ENCODE data around the gene RIMS1. TPM values are rescaled to one million over a fixed set of nuclear protein-coding genes. Genes with fewer than 3 reads are reported as not detected.

The RIMS1 gene
- total and polyA plus RNA-seq, 2 donors (not counting 3 experiments of a cell fraction or from before 2014, with no cell fraction given) = 0.15 TPM; not detected in 1

GRCh38 chr6:72374857-72375256, 488.5 kb downstream of the RIMS1 start:
- TF ChIP-seq POLR2AphosphoS5 (IDR thresholded peaks at IDR 0.05; ENCODE audit: insufficient read depth, low read depth, low read length) (no peak), JUN (IDR thresholded peaks at IDR 0.05; ENCODE audit: borderline replicate concordance, insufficient read depth, insufficient read length, low read depth) (no peak), EZH2 (IDR thresholded peaks at IDR 0.05; ENCODE audit: borderline replicate concordance, low read depth, low read length, severe bottlenecking) (no peak), FOS (IDR thresholded peaks at IDR 0.05; ENCODE audit: borderline replicate concordance, insufficient read depth, low read length) (no peak), MYC (IDR thresholded peaks at IDR 0.05; ENCODE audit: low read depth, low read length) (no peak), POLR2A (IDR thresholded peaks at IDR 0.05; ENCODE audit: low read depth, low read length) (no peak), GATA2 (IDR thresholded peaks at IDR 0.05; ENCODE audit: insufficient read depth, insufficient read length, low read depth, low read length) (no peak), CTCF (IDR thresholded peaks at IDR 0.05; ENCODE audit: extremely low read depth in 1 of 2, insufficient read depth in 1 of 2, low read depth in 1 of 2, low read length in 2 of 2) (no peak)
- Histone ChIP-seq H3K4me2 (ENCODE audit: insufficient read depth, low read length) (no peak overlapping the region), H3K27me3 (ENCODE audit: control insufficient read depth in 2 of 2, insufficient read depth in 2 of 2, low read length in 2 of 2) (no peaks in the 10 kb centered on the region), H4K20me1 (replicated peaks; ENCODE audit: control insufficient read depth, extremely low read depth, insufficient read depth, low read length) (no peaks in the 10 kb centered on the region), H3K9ac (replicated peaks; ENCODE audit: extremely low read depth, insufficient read depth, low read length) (no peak overlapping the region), H3K9me1 (replicated peaks; ENCODE audit: control insufficient read depth, extremely low read depth, insufficient read depth, low read length) (no peaks in the 10 kb centered on the region), H3K36me3 (ENCODE audit: control insufficient read depth in 2 of 2, extremely low read depth in 1 of 2, insufficient read depth in 2 of 2, low read length in 2 of 2) (no peaks in the 10 kb centered on the region), H2AFZ (ENCODE audit: low read depth, low read length) (no peak overlapping the region), H3K27ac (ENCODE audit: insufficient read depth, low read depth, low read length) (no peak overlapping the region), H3K4me1 (ENCODE audit: control insufficient read depth, extremely low read depth, insufficient read depth, low read length) (no peaks in the 10 kb centered on the region), H3K9me3 (replicated peaks; ENCODE audit: control insufficient read depth, insufficient read depth, low read length) (no peaks in the 10 kb centered on the region), H3K4me3 (replicated peaks in 1 of 3; ENCODE audit: insufficient read depth in 1 of 3, low read depth in 1 of 3, low read length in 3 of 3) (no peak overlapping the region), H3K79me2 (ENCODE audit: control insufficient read depth, insufficient read depth, low read length) (no peaks in the 10 kb centered on the region)
- POLR2A ChIA-PET = no interaction called here
- FAIRE-seq (no peak), DNase-seq (ENCODE audit: low read depth, low spot score) (no peak)
- intact Hi-C loops (cut with micrococcal nuclease) = no loop called here
- dilution Hi-C loops (cut with MboI; ENCODE audit: extremely low pct_ligation_motif_present, low sequenced_read_pairs) = no loop called here
- CTCF ChIA-PET = interaction anchor here (1.2 to 1.6 kb wide), 2 partner anchors 34 to 37 kb away, joined by 5 to 8 read pairs; no protein-coding TSS in a partner anchor
- BruUV-seq (replicated peaks) = no TSS peak
